Adipose tissue (tissue), 3 donors: ENCODE results near the gene NOB1. TPM values are rescaled to one million over a fixed set of nuclear protein-coding genes. Genes with fewer than 3 reads are reported as not detected.
"Not testable (repeated sequence)": the region's sequence is repeated elsewhere in the genome, so short reads cannot be mapped to it uniquely, and the experiment has no call there.

Experiments
- H3K27ac ChIP-seq: one replicate; pipeline ENCODE4 v1.5.1; 2013; ENCODE audit warnings: low read depth, low read length
- WGBS, 3 donors: extraction: QIAGEN DNeasy Blood & Tissue Kit; methylation state at CpG; one replicate each; pipeline ENCODE4 v1.1.7; 2013; 5-methylcytosine and 5-hydroxymethylcytosine counted together
- polyA plus RNA-seq, 3 donors: library from polyadenylated mRNA; stranded (reverse); fragments of 200-250 nt; gene quantifications; one replicate each; pipeline ENCODE4 v1.2.3, GENCODE V29; 2013
- donor health status: healthy with polysubstance abuse.
- donor health status: Bipolar disorder and iron deficiency.
- donor health status: healthy.

The NOB1 gene
- polyA plus RNA-seq = 100 to 1,000 TPM in 1 of 3 donors, 10 to 100 TPM in 2; 38.5 to 116 (median 59.3) TPM

- 0 to 1% (median 1%) methylated on average over 57 to 58 of the region's 58 CpGs for WGBS, 3 donors
- H3K27ac ChIP-seq = no peak within 1 kb of the TSS
Observed at GRCh38 chr16:69754469-69755310, at the start of gene NOB1. Gene NOB1, minus strand, starts transcription at chr16:69754926. Its CDS starts 16 bp downstream, at chr16:69754910.

- 26 to 68% (median 53%) methylated on average over 1 of the region's 1 CpG for WGBS, 3 donors
- H3K27ac ChIP-seq = no peak overlapping the region
Observed at GRCh38 chr16:69804297-69804696, 49.6 kb upstream of the NOB1 start.

- 77 to 90% (median 77%) methylated on average over 11 of the region's 11 CpGs for WGBS, 3 donors
- H3K27ac ChIP-seq = no peak overlapping the region
Observed at GRCh38 chr16:69799611-69800031, 44.9 kb upstream of the NOB1 start.

GRCh38 chr16:69798466-69798865 is 43.7 kb upstream of the NOB1 start:
- WGBS, 3 donors = 51 to 76% (median 68%) methylated on average over 8 of the region's 8 CpGs
- no peak overlapping the region for H3K27ac ChIP-seq

- 45 to 55% (median 48%) methylated on average over 19 of the region's 19 CpGs for WGBS, 3 donors
- H3K27ac ChIP-seq = no peak overlapping the region
Observed at GRCh38 chr16:69796285-69797118, 41.8 kb upstream of the NOB1 start.

- 67 to 77% (median 70%) methylated on average over 2 of the region's 2 CpGs for WGBS, 3 donors
Observed at GRCh38 chr16:69794486-69794885, 39.8 kb upstream of the NOB1 start.

GRCh38 chr16:69793526-69793925 is 38.8 kb upstream of the NOB1 start:
- H3K27ac ChIP-seq = no peak overlapping the region
- WGBS, 3 donors = 86 to 89% (median 88%) methylated on average over 4 of the region's 4 CpGs

More at GRCh38 chr16:69794486-69794885, 39.8 kb upstream of the NOB1 start:
- H3K27ac ChIP-seq = no peak overlapping the region

- not testable (repeated sequence) for H3K27ac ChIP-seq
- WGBS, 3 donors = 92 to 98% (median 92%) methylated on average over 6 of the region's 6 CpGs
Observed at GRCh38 chr16:69791391-69791847, 36.7 kb upstream of the NOB1 start.

- H3K27ac ChIP-seq = no peak overlapping the region
- WGBS, 3 donors = 96 to 98% (median 97%) methylated on average over 4 of the region's 4 CpGs
Observed at GRCh38 chr16:69787883-69788282, 33.2 kb upstream of the NOB1 start.

GRCh38 chr16:69784586-69784985 is 29.9 kb upstream of the NOB1 start:
- WGBS, 3 donors = 76 to 90% (median 87%) methylated on average over 6 of the region's 6 CpGs
- no peak overlapping the region for H3K27ac ChIP-seq

- no peak overlapping the region for H3K27ac ChIP-seq
- WGBS, 3 donors = 69 to 82% (median 81%) methylated on average over 3 of the region's 3 CpGs
Observed at GRCh38 chr16:69781118-69781517, 26.4 kb upstream of the NOB1 start.

GRCh38 chr16:69779724-69780123 is 25.0 kb upstream of the NOB1 start:
- 87 to 91% (median 89%) methylated on average over 2 of the region's 2 CpGs for WGBS, 3 donors
- H3K27ac ChIP-seq = no peak overlapping the region

- H3K27ac ChIP-seq = no peak overlapping the region
Observed at GRCh38 chr16:69775563-69775962, 20.8 kb upstream of the NOB1 start.

GRCh38 chr16:69773260-69773947 is 18.7 kb upstream of the NOB1 start:
- WGBS, 3 donors = 71 to 88% (median 75%) methylated on average over 6 of the region's 6 CpGs

GRCh38 chr16:69771651-69771967 is 16.9 kb upstream of the NOB1 start:
- no peak overlapping the region for H3K27ac ChIP-seq
- WGBS, 3 donors = 52 to 96% (median 85%) methylated on average over 2 of the region's 2 CpGs

More at GRCh38 chr16:69773260-69773947, 18.7 kb upstream of the NOB1 start:
- H3K27ac ChIP-seq = no peak overlapping the region

GRCh38 chr16:69769404-69769803 is 14.7 kb upstream of the NOB1 start:
- WGBS, 3 donors = 35 to 44% (median 43%) methylated on average over 2 of the region's 2 CpGs
- H3K27ac ChIP-seq = no peak overlapping the region

GRCh38 chr16:69768666-69769065 is 13.9 kb upstream of the NOB1 start:
- WGBS, 3 donors = 79 to 83% (median 82%) methylated on average over 6 of the region's 6 CpGs
- no peak overlapping the region for H3K27ac ChIP-seq

GRCh38 chr16:69767459-69768229 is 12.9 kb upstream of the NOB1 start:
- H3K27ac ChIP-seq = no peak overlapping the region
- 64 to 84% (median 83%) methylated on average over 5 of the region's 5 CpGs for WGBS, 3 donors
